ENCODE data around the gene PTPRM.
A peak's percentile ranks its signal among the peaks of the same experiment; 100 is the strongest.

Gene PTPRM

DNA sequence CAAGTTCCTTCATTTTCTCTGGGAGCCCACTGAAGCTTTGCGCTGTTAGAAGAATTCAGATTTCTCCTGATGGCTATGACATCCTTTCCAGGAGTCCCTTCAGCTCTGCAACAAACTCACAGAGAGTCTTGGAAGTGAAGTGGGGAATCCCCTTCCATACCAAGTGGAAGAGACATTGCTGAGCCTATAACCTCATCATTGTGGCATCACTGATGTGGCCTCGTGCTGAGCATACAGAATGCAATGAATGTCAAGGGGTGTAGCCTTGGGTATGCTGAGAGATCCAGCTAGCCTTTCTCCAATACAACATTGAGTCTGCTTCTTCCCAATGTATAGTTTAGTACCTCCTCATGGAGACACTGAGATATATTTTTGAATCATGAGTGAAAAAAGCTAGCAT is 731.1 kb downstream of the PTPRM start:
- DNase-seq: peak; percentile 29

DNA sequence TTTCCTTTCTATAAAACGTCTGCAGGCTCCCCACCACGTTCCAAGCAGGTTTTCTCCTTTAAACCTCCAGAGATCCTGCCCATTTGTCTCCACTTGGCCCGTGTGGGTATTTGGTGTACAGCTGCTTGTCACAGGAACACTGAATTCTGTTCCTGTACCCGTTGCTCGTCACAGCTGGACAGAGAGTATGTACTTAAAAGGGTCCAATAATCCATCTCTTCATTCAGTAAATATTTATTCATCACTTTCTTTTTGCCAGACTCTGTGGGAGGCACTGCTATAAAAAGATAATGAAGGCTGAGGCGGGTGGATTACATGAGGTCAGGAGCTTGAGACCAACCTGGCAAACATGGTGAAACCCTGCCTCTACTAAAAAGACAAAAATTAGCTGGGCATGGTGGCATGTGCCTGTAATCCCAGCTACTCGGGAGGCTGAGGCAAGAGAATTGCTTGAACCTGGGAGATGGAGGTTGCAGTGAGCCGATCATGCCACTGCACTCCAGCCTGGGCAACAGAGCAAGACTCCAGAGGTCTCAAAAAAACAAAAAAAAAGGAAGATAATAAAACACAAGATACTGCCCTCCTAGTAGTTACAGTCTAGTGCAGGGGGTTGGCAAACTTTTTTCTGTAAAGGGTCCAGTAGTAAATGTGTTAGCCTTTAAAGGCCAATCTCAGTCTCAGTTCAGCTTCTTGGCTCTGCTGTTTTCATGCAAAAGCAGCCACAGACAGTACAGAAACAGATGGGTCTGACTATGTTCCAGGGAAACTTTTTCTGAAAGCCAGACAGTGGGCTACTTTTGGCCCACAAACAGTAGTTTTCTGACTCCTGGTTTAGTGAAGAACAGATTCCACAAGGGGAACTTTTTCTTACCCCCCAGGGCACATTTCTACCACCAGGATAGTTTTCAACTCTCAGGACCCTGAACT is 732.2 kb downstream of the PTPRM start:
- no peak for DNase-seq

GRCh38 chr18:8300751-8301410 is 733.8 kb downstream of the PTPRM start:
- DNase-seq: no peak

DNA sequence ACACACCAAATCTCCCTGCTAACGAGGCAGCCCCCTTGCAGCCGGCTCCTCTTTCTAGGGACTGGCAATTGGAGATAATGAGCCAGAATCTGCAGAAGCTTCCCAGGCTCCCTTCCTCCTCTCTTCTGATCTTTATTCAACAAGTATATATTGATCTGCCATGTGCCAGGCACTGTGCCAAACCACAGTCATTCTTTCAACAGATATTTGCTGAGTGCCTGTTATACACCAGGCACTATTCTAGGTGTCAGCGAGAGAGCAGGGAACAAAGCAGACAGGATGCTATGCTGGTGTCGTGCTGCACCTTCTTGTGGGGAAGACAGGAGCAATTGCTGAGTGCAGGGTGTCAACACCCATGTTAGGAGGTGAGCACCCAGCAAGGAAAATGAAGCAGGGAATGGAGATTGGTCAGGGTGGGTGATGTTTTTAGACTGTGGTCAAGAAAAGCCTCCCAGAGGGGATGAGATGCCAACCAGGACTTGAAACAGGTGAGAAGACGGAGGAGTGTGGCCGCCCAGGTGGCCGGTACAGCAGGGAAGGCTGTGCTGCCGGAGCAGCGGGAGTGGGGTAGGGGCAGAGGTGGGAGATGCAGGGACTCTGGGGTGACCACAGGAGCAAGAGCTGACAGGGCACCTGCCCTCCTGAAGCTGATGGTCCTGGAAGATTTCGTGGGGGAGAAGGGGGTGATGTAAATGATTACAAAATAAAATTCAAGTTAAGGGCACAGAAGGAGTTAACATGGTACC is 734.5 kb downstream of the PTPRM start:
- peak; percentile 31 for DNase-seq

GRCh38 chr18:8303151-8303755 is 736.1 kb downstream of the PTPRM start:
- DNase-seq: no peak

DNA sequence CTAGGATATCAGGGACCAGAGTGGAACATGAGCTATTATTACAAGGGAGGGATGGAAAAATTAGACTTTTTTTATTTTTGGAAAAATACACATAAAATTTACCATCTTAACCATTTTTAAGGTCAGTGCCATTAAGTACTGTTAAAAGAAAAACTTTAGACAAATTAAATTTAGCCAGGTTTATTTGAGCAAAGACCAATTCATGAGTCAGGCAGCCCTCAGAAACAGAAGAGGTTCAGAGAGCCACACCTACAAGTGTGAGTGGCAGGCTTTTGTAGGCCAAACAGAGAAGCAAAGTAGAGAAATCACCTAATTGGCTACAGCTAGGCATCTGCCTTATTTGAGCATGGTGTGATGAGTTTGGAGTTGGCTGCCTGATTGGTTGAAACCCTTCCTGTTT is 740.8 kb downstream of the PTPRM start:
- DNase-seq: no peak

- DNase-seq: no peak
These were observed 745.9 kb downstream of the PTPRM start for GRCh38 chr18:8313043-8313442.

- no peak for DNase-seq
These were observed 747.0 kb downstream of the PTPRM start for GRCh38 chr18:8314124-8314523.

DNA sequence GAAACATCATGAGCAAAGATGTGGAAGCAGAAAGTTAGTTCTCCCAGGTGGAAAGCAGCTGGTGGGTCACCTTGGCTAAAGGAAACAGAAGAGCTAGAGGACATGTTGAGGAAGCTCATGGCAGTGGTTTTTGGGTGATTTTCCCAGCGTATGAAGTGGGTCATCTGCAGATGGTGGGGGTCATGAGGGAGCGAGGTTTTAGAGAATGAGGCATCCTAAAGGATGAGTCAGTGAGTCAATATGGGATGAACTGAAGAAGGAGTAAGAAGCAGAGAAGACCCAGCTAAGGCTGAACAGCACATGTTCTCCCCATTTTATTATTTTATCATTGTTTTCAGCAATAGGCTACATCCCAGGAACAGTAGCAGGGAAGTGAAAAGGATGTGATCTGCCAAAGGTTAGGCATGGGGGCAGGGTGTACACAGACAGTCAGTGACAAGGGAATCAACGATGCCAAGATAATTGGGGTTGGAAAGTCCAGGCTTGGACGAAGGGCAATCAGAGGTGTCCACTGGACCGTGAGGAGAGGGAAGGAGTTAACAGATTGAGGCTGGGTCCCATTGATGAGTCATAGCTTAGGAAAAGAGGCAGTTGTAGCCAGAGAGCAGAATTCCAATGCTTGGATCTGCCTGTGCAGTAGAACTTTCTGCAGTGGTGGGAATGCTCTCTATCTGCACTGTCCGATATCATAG is 752.8 kb downstream of the PTPRM start:
- peak; percentile 14 for DNase-seq

DNA sequence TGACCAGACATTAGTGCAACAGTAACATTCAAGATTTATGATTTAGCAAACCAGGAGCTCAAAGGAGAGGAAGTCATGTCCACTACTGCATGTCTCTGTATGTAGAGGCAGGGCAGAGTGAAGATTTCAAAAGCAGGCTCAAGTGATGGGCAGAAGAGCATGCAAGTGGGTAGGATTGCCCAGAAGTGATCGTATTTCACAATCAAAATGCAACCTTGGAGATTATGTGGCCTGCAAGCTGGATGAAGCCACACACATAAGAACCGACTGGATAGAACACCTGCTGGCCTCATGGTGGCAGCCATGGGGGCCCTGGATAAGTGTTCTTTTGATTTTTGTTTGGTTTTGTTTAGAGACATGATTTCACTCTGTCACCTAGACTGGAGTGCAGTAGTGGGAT is 755.4 kb downstream of the PTPRM start:
- no peak for DNase-seq

DNA sequence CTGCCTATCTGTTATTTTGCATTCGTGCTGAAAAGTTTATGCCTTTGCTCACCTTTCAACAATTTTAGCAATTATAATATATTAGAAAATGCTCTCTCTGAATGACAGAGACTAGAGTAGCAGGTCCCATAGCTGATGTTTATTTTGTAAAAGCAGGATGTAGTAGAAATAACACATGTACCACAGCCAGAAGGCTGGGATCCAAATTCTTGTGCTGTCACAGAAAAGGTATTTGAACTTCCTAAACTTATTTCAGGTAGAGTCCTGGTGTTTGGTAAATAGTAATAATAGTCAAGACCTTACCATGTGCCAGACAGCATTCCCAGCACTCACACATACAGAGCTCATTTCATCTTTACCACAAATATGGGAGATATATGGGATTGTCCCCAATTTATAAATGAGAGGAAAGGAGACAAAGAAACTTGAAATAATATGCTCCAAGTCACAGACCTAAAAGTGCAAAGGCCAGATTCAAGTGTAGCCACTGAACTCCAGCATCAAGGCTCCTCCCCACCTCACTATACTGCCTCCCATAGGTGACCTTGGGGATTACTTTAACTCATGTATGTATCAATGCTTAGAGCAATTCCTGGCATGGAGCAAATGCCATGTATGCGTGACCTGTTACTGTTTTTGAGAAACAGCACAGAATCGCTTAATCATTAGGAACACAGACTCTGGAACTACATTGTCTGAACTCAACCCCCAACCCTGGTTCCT is 757.4 kb downstream of the PTPRM start:
- no peak for DNase-seq

GRCh38 chr18:8326763-8327394 is 759.8 kb downstream of the PTPRM start:
- DNase-seq: no peak

DNA sequence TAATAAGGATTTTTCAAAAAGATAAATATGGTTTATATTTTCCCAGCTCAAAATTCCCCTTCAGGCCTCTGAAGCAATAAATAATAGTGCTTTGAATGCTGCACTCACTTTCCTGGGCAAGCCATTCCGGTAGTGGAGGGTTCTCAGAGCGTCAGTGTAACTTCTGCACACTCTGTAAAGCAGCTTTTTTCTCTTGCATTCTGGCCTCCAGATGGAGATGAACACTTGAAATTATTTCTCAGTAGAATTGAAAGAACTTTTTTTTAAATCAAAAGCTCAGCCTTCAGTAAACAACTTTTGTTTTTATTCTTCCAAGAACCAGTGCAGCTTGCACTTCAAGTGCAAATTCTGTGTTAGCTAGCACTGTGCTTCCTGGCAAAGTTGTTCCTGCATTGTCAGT is 761.0 kb downstream of the PTPRM start:
- no peak for DNase-seq

DNA sequence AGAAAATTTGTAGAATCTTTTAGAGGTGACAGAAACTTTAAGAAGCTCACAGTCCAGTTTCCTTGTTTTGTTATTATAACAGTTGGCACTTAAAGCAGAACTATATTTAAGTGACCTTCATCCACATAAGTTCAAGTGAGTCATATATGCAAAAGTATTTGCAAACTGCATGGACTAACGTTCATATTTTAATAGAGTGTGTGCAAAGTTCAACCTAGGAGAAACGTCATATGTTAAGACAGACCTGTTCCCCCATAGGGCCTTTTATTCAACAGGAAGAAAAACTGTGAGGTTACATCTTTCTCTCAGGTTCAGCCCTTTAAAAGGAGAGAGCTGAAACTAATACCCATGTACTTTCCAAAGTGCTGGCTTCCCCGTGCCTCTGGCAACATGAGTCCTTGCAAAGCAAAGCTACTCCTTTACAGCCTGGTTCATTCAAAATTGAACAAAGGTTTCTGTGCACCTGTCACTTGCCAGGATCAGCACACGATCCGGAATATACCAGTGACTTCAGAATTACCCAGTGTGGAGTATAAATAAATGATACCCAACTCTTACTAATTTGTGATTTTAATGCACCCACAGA is 762.2 kb downstream of the PTPRM start:
- peak; percentile 41 for DNase-seq

DNA sequence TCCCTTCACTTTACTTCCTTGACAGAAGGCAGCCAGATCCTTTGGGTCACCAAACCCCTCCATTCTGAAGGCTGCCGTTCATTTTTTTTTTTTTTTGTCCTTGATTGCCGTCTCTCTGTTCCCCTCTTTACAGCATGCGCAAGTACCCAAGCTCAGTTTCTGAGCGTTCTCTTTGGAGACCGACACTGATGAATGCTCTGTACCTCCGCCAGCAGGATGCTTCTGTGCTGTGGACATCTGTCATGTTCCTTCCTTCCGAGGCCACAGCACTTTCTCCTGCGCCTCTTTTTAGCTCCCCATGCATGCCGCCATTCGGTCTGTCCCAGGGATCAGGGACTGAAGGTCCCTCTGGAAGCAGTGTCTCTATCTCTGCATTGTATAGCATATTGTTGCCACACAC is 763.5 kb downstream of the PTPRM start:
- no peak for DNase-seq

- no peak for DNase-seq
These were observed 765.2 kb downstream of the PTPRM start for GRCh38 chr18:8332286-8332685.

GRCh38 chr18:8333961-8334360 is 766.8 kb downstream of the PTPRM start:
- no peak for DNase-seq

GRCh38 chr18:8337211-8337610 is 770.1 kb downstream of the PTPRM start:
- no peak for DNase-seq

DNA sequence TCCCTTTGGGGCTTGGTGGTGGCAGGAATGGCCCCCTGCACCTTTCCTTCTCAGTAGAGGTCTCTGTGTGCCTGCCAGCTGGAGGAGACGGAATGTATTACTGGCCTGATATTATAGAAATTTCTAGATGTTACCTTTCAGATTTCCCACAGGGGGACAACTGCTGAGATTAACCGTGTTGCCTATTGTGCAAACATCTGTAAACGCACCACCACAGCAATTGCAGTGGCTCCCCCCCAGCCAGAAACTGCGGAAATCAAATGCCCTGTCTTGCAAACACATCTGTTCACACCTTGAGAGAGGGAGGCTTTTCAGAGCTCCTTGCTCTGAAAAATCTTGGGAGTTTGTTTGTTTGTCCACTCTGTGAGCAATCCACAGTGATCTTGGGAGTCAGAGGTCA is 772.1 kb downstream of the PTPRM start:
- DNase-seq: no peak

GRCh38 chr18:8339952-8340351 is 772.8 kb downstream of the PTPRM start:
- DNase-seq: peak; percentile 14
